Measurements from ENCODE around the gene MMAB.

- TF ChIP-seq POLR2AphosphoS5 (IDR thresholded peaks at IDR 0.05; ENCODE audit: low read depth, low read length) (no peak), POLR2A (IDR thresholded peaks at IDR 0.05; ENCODE audit: low read depth, low read length) (no peak)
Measured at GRCh38 chr12:109588461-109589239, 15.3 kb upstream of the MMAB start.

All from GM12891 (cell line).